K562 (cell line): ENCODE data around the gene KCNE1. TPM values are rescaled to one million over a fixed set of nuclear protein-coding genes. Genes with fewer than 3 reads are reported as not detected.

ENCODE experiments used
- ATAC-seq: fragments of 200-7000 bp; cut with Tn5 transposase; 3 replicates; pipeline ENCODE4 v1.9.1; 2020; ENCODE audit warnings: moderate library complexity
- BruUV-seq: library from RNA; stranded (reverse); fragments of 400-500 nt; replicated peaks from 2 replicates; lab custom pipeline; 2021; lab: Mats Ljungman, UMichigan
- CTCF ChIA-PET: fragments of 300-600 bp; formaldehyde crosslinking; extraction: SDS; loops from one replicate; lab custom pipeline; 2021; ENCODE audit warnings: low intra/inter-chr PET ratio; lab: Yijun Ruan, JAX
- POLR2A ChIA-PET: fragments of 300-600, 350-650 bp; sonication (Branson Sonifier 250); formaldehyde crosslinking; extraction: SDS; loops from one replicate; lab custom pipeline; 2021; ENCODE audit warnings: antibody characterized with exemption, inconsistent platforms; lab: Yijun Ruan, JAX
- DNase-seq, 4 experiments: peaks; one replicate each; pipeline versions ENCODE4 v3.0.0 to v3.0.0-alpha.2; 2011 to 2018; ENCODE audit warnings: low spot score in 3 of 4, mixed read lengths in 3 of 4; ENCODE audit errors: extremely low read depth in 1 of 4
- FAIRE-seq: peaks from 2 replicates; lab custom pipeline; 2011; peaks lifted over from hg19 to GRCh38; lab: Jason Lieb, UNC
- H2AFZ ChIP-seq: 2 replicates; pipeline ENCODE4 v1.6.0; 2011; ENCODE audit warnings: low read depth, low read length, control low read depth, inconsistent platforms
- H3K27ac ChIP-seq: fragments of 200-600 bp; 3 replicates; pipeline ENCODE4 v1.8.0; 2011; ENCODE audit warnings: low read depth, mild to moderate bottlenecking, control low read depth, inconsistent platforms, low read length, moderate library complexity, mixed read lengths; ENCODE audit errors: extremely low read depth
- H3K27me3 ChIP-seq, 2 experiments: fragments of 300-600 bp in 1 of 2; 2 replicates in 1 of 2; 3 replicates in 1 of 2; pipeline versions ENCODE4 v1.6.0 to v1.8.0; 2011; ENCODE audit warnings: inconsistent platforms in 2 of 2, low read length in 2 of 2, mild to moderate bottlenecking in 1 of 2, mixed read lengths in 1 of 2, moderate library complexity in 1 of 2; ENCODE audit not compliant: control insufficient read depth in 2 of 2, insufficient read depth in 2 of 2
- H3K36me3 ChIP-seq: fragments of 300-600 bp; 3 replicates; pipeline ENCODE4 v1.8.0; 2011; ENCODE audit warnings: mild to moderate bottlenecking, low read length, inconsistent platforms; ENCODE audit not compliant: control insufficient read depth, insufficient read depth
- H3K4me1 ChIP-seq, 2 experiments: fragments of 200-600 bp in 1 of 2; replicated peaks in 1 of 2; 2 replicates in 1 of 2; 3 replicates in 1 of 2; pipeline versions ENCODE4 v1.5.1 to v1.8.0; 2011; ENCODE audit warnings: inconsistent platforms in 2 of 2, low read length in 2 of 2, mild to moderate bottlenecking in 1 of 2, mixed read lengths in 1 of 2, moderate library complexity in 1 of 2; ENCODE audit not compliant: control insufficient read depth in 2 of 2, insufficient read depth in 2 of 2
- H3K4me2 ChIP-seq: 2 replicates; pipeline ENCODE4 v1.6.1; 2011; ENCODE audit warnings: low read length, control low read depth, inconsistent platforms, mixed read lengths; ENCODE audit not compliant: insufficient read depth
- H3K4me3 ChIP-seq: fragments of 200-600 bp; sonication (generic), shearing (Covaris generic); 2 replicates; pipeline ENCODE4 v1.5.1; 2016; ENCODE audit warnings: control low read depth, inconsistent platforms
- H3K79me2 ChIP-seq: fragments of 200-600 bp; 3 replicates; pipeline ENCODE4 v1.8.0; 2011; ENCODE audit warnings: low read length, inconsistent platforms; ENCODE audit not compliant: control insufficient read depth, insufficient read depth
- H3K9ac ChIP-seq, 2 experiments: 2 replicates each; pipeline versions ENCODE4 v1.6.0 to v1.6.1; 2011; ENCODE audit warnings: low read depth in 2 of 2, low read length in 2 of 2, control low read depth in 1 of 2, inconsistent platforms in 1 of 2, mild to moderate bottlenecking in 1 of 2, mixed read lengths in 1 of 2; ENCODE audit not compliant: insufficient read depth in 1 of 2
- H3K9me1 ChIP-seq: one replicate; pipeline ENCODE4 v1.6.0; 2011; ENCODE audit warnings: inconsistent platforms, mild to moderate bottlenecking, low read length, moderate library complexity; ENCODE audit not compliant: control insufficient read depth, insufficient read depth
- H3K9me3 ChIP-seq: replicated peaks from 2 replicates; pipeline ENCODE4 v1.5.1; 2011; ENCODE audit warnings: low read depth, low read length, inconsistent platforms; ENCODE audit not compliant: control insufficient read depth, insufficient read depth
- H4K20me1 ChIP-seq: replicated peaks from 2 replicates; pipeline ENCODE4 v1.6.1; 2011; ENCODE audit warnings: low read length, inconsistent platforms, mixed read lengths; ENCODE audit not compliant: control insufficient read depth, insufficient read depth
- ADNP ChIP-seq: fragments of 200-800 bp; sonication (Bioruptor generic); IDR thresholded peaks from 2 replicates; pipeline ENCODE4 v1.6.1; 2016; ENCODE audit warnings: missing genetic modification characterization, missing compliant biosample characterization
- ERF ChIP-seq: fragments of 450-650 bp; formaldehyde crosslinking; IDR thresholded peaks from 2 replicates; pipeline ENCODE4 v1.4.0; 2020; ENCODE audit warnings: mild to moderate bottlenecking, mixed read lengths
- JUN ChIP-seq, 2 experiments: sonication (generic) in 1 of 2; formaldehyde crosslinking in 1 of 2; IDR thresholded peaks; 2 replicates each; pipeline versions ENCODE4 v1.6.1 to v1.8.0; 2012 to 2022; ENCODE audit warnings: borderline replicate concordance in 2 of 2, mild to moderate bottlenecking in 2 of 2, improper control_type of control experiment in 1 of 2, low read depth in 1 of 2, low read length in 1 of 2, missing genetic modification reagents in 1 of 2
- NCOR1 ChIP-seq: fragments of 450-650 bp; IDR thresholded peaks from 2 replicates; pipeline ENCODE4 v1.6.1; 2016; ENCODE audit warnings: mild to moderate bottlenecking, moderate library complexity
- NR2C2 ChIP-seq, 2 experiments: fragments of 200-800 bp in 1 of 2; sonication (Bioruptor generic) in 1 of 2; sonication (generic) in 1 of 2; formaldehyde crosslinking in 1 of 2; IDR thresholded peaks; 2 replicates each; pipeline versions ENCODE4 v1.6.1 to v1.8.0; 2016 to 2022; ENCODE audit warnings: mild to moderate bottlenecking in 1 of 2, missing compliant biosample characterization in 1 of 2, missing genetic modification characterization in 1 of 2, missing genetic modification reagents in 1 of 2
- OTX1 ChIP-seq: fragments of 450-650 bp; formaldehyde crosslinking; IDR thresholded peaks from 2 replicates; pipeline ENCODE4 v1.4.0; 2022; ENCODE audit warnings: mild to moderate bottlenecking
- TEAD2 ChIP-seq: fragments of 450-650 bp; IDR thresholded peaks from 2 replicates; pipeline ENCODE4 v1.6.1; 2016; ENCODE audit warnings: missing genetic modification characterization, control low read depth, missing compliant biosample characterization
- TOE1 ChIP-seq, 2 experiments: fragments of 450-650 bp in 1 of 2; sonication (generic) in 1 of 2; formaldehyde crosslinking in 1 of 2; IDR thresholded peaks; 2 replicates each; pipeline versions ENCODE4 v1.7.1 to v1.8.0; 2016 to 2022; ENCODE audit warnings: borderline replicate concordance in 2 of 2, mild to moderate bottlenecking in 2 of 2, antibody characterized with exemption in 1 of 2, inconsistent platforms in 1 of 2, low read depth in 1 of 2, missing genetic modification reagents in 1 of 2, moderate library complexity in 1 of 2
- ZNF175 ChIP-seq: fragments of 200-800 bp; sonication (Bioruptor generic); IDR thresholded peaks from 2 replicates; pipeline ENCODE4 v1.6.1; 2016; ENCODE audit warnings: low read depth, mild to moderate bottlenecking, missing genetic modification characterization, missing compliant biosample characterization
- ZNF507 ChIP-seq: conservative IDR thresholded peaks from 2 replicates; pipeline ENCODE4 v1.6.1; 2017; ENCODE audit warnings: missing genetic modification characterization, missing compliant biosample characterization
- WGBS: fragments of 100-300 bp; shearing (Covaris generic); methylation state at CpG from one replicate; pipeline ENCODE4 v1.1.6; 2016; ENCODE audit warnings: low coverage, mixed read lengths; ENCODE audit not compliant: insufficient coverage; ENCODE audit errors: missing lambda C conversion rate; 5-methylcytosine and 5-hydroxymethylcytosine counted together
- in situ Hi-C: fragments of 300-500 bp; cut with MboI; formaldehyde crosslinking; loops from 4 replicates; pipeline ENCODE4 v1.15.0; 2018; ENCODE audit warnings: inconsistent platforms, mixed read lengths
- intact Hi-C: fragments of 100-400 bp; cut with micrococcal nuclease; formaldehyde crosslinking; loops from 2 replicates; pipeline ENCODE4 v1.14.2; 2022
- polyA plus RNA-seq, 8 experiments: library from polyadenylated mRNA; depleted of rRNA in 4 of 8; stranded (reverse) in 5 of 8; unstranded in 3 of 8; fragments of >200 nt; fragmentation: Nextera tagmentation in 2 of 8; fragmentation: Illumina TruSeq in 1 of 8; extraction: Ambion mirVana in 2 of 8; extraction: Trizol in 1 of 8; gene quantifications; 2 replicates each; pipeline versions ENCODE4 v1.2.1 to v1.2.3, GENCODE V29; 2011 to 2014; ENCODE audit warnings: inconsistent platforms in 1 of 8, missing spikeins in 1 of 8
- total RNA-seq, 7 experiments: library from RNA; depleted of rRNA in 6 of 7; stranded (reverse); fragments of >200 nt in 6 of 7; fragmentation: Illumina TruSeq in 2 of 7; extraction: Trizol in 2 of 7; gene quantifications; 2 replicates each; pipeline versions ENCODE4 v1.2.1 to v1.2.3, GENCODE V29; 2011 to 2021; ENCODE audit warnings: low replicate concordance in 1 of 7
- TF ChIP-seq, protein P1 (sequence below): fragments of 250-450 bp; sonication (Bioruptor Pico); IDR thresholded peaks from 2 replicates; pipeline ENCODE4 v1.9.0; 2021; ENCODE audit warnings: mild to moderate bottlenecking, inconsistent platforms

KCNE1 gene
- total and polyA plus RNA-seq, 9 of the 15 experiments (the other 6 are each of a cell fraction or from before 2014, with no cell fraction given), result 0.05 to 0.22 (median 0.11) TPM; not detected in 3

DNA sequence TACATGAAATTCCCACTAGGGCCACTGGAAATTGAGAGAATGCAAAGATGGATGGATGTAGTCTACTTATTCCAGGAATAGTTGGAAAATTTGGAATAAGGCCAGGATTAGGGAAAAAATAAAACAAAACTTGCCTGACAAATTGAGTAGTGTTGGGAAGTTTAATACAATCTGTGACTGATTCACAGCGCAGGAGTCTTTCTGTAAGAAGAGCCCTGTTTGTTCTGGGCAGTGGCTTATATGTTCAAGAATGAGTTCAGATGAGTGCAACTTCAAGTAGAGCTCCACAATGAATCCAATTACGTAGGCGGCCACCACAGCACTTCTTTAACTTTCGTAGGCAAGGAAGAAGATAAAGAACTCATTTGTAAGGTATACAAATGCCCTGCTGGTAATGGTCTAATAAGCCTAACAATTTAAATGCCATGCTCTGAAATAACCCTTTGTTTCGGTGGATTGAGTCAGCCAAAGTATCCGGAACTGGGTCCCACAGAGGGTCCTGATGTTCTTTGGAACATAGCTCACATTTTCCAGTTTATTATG, 47.1 kb upstream of the KCNE1 start:
- H3K27me3 ChIP-seq, result peaks cover 0 to 1% of the 10 kb centered on the region in 2 experiments; a peak in 2 of 5 replicates
- in situ Hi-C loops (no loop called here), intact Hi-C loops (no loop called here)
- CTCF ChIA-PET, result no interaction called here
- no peaks in the 10 kb centered on the region for H3K4me1 ChIP-seq
- no peaks in the 10 kb centered on the region for H3K79me2 ChIP-seq
- no peak for ATAC-seq
- H3K9ac ChIP-seq, result no peak overlapping the region
- POLR2A ChIA-PET, result interaction anchor here (0.7 to 1.1 kb wide), 3 partner anchors 8 to 32 kb away, joined by 3 to 4 read pairs (median 3); no protein-coding TSS in a partner anchor
- H3K9me3 ChIP-seq, result no peaks in the 10 kb centered on the region; the same call in 1 of the 2 replicates
- no TSS peak for BruUV-seq
- no peak overlapping the region for H3K4me3 ChIP-seq
- no peak overlapping the region for H3K27ac ChIP-seq
- DNase-seq, result no peak
- no peak overlapping the region for H3K4me2 ChIP-seq
- TF ChIP-seq ZNF175 (CRISPR knock-in tag) (0 out of 2 replicates have a peak, but pooled peaks have one; percentile 25), OTX1 (CRISPR knock-in tag) (no peak)
- H2AFZ ChIP-seq, result no peak overlapping the region
- 34% methylated on average over 6 of the region's 6 CpGs for WGBS
- H3K9me1 ChIP-seq, result no peaks in the 10 kb centered on the region
- no peaks in the 10 kb centered on the region for H3K36me3 ChIP-seq
- no peak for FAIRE-seq
- no peaks in the 10 kb centered on the region for H4K20me1 ChIP-seq

DNA sequence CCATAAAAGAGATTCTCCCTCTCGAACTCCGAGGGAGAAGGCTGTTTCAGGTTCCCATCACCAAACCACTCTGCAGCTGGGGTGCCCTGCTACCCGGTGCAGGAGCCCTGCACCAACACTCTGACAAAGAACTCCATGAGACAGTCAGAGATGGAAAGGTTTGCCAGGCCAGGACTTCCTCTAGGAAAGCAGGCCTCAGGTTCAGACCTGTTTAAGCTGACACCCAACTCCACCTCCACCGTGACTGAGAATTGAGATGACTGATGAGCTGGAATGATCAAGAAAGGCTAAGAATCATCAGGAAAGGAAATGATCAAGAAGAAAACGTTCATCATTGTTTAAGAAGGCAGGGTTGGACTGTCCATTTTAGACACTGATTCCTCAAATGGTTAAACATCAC, 46.2 kb upstream of the KCNE1 start:
- Histone ChIP-seq H3K4me1 (no peaks in the 10 kb centered on the region), H2AFZ (no peak overlapping the region), H3K9me1 (no peaks in the 10 kb centered on the region), H4K20me1 (no peaks in the 10 kb centered on the region), H3K79me2 (no peaks in the 10 kb centered on the region), H3K4me3 (no peak overlapping the region), H3K36me3 (no peaks in the 10 kb centered on the region), H3K9me3 (no peaks in the 10 kb centered on the region; the same call in 1 of the 2 replicates), H3K4me2 (no peak overlapping the region), H3K27me3 (no peaks in the 10 kb centered on the region; a peak in 2 of 5 replicates), H3K27ac (no peak overlapping the region), H3K9ac (no peak overlapping the region)
- in situ Hi-C loops (no loop called here), intact Hi-C loops (no loop called here)
- FAIRE-seq (no peak), ATAC-seq (no peak), DNase-seq (no peak)
- BruUV-seq, result no TSS peak
- 6% methylated on average over 5 of the region's 5 CpGs for WGBS
- ChIA-PET CTCF (no interaction called here), POLR2A (no interaction called here)
- TF ChIP-seq ERF (CRISPR knock-in tag) (no peak), JUN (IDR thresholded peaks at IDR 0.05; ENCODE audit: borderline replicate concordance, low read depth, low read length) (no peak), JUN (CRISPR knock-in tag; IDR thresholded peaks at IDR 0.05; ENCODE audit: borderline replicate concordance) (no peak), TOE1 (IDR thresholded peaks at IDR 0.05; ENCODE audit: borderline replicate concordance) (no peak), TOE1 (CRISPR knock-in tag; IDR thresholded peaks at IDR 0.05; ENCODE audit: borderline replicate concordance, low read depth) (no peak), ADNP (tag) (no peak), NCOR1 (no peak), TEAD2 (tag) (no peak), NR2C2 (CRISPR knock-in tag; IDR thresholded peaks at IDR 0.05) (no peak), NR2C2 (tag; IDR thresholded peaks at IDR 0.05) (no peak), ZNF507 (tag) (no peak)
- TF ChIP-seq, protein P1, sequence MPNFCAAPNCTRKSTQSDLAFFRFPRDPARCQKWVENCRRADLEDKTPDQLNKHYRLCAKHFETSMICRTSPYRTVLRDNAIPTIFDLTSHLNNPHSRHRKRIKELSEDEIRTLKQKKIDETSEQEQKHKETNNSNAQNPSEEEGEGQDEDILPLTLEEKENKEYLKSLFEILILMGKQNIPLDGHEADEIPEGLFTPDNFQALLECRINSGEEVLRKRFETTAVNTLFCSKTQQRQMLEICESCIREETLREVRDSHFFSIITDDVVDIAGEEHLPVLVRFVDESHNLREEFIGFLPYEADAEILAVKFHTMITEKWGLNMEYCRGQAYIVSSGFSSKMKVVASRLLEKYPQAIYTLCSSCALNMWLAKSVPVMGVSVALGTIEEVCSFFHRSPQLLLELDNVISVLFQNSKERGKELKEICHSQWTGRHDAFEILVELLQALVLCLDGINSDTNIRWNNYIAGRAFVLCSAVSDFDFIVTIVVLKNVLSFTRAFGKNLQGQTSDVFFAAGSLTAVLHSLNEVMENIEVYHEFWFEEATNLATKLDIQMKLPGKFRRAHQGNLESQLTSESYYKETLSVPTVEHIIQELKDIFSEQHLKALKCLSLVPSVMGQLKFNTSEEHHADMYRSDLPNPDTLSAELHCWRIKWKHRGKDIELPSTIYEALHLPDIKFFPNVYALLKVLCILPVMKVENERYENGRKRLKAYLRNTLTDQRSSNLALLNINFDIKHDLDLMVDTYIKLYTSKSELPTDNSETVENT (CRISPR knock-in tag), result no peak
